Activated gamma-delta T cell treated with Interleukin-2 at 50 U/mL for 16 hours (primary cell): ENCODE measurements around the gene ZNF536.

Experiments used
- DNase-seq: peaks from one replicate; pipeline ENCODE4 v3.0.0-alpha.2; 2020

Gene ZNF536

GRCh38 chr19:30371960-30372824 lies at the start of gene ZNF536:
Gene ZNF536 (plus strand): TSS chr19:30372384. CDS start chr19:30443563, 71,179 bp downstream.
- no peak for DNase-seq

GRCh38 chr19:30322641-30323320 lies 49.4 kb upstream of the ZNF536 start:
- no peak for DNase-seq

- no peak for DNase-seq
These were observed 48.3 kb upstream of the ZNF536 start for GRCh38 chr19:30323904-30324303.

- no peak for DNase-seq
These were observed 47.2 kb upstream of the ZNF536 start for GRCh38 chr19:30324982-30325381.

- DNase-seq = no peak
These were observed 46.4 kb upstream of the ZNF536 start for GRCh38 chr19:30325676-30326392.

- DNase-seq = no peak
These were observed 45.8 kb upstream of the ZNF536 start for GRCh38 chr19:30326393-30326710.

GRCh38 chr19:30327331-30327730 lies 44.9 kb upstream of the ZNF536 start:
- DNase-seq = no peak

- DNase-seq = no peak
These were observed 44.1 kb upstream of the ZNF536 start for GRCh38 chr19:30328096-30328495.

GRCh38 chr19:30330266-30330665 lies 41.9 kb upstream of the ZNF536 start:
- DNase-seq = no peak

GRCh38 chr19:30332445-30333234 lies 39.5 kb upstream of the ZNF536 start:
- no peak for DNase-seq

GRCh38 chr19:30333291-30334065 lies 38.7 kb upstream of the ZNF536 start:
- no peak for DNase-seq

- no peak for DNase-seq
These were observed 37.3 kb upstream of the ZNF536 start for GRCh38 chr19:30334841-30335240.

- DNase-seq = no peak
These were observed 36.8 kb upstream of the ZNF536 start for GRCh38 chr19:30335306-30335886.

- DNase-seq = no peak
These were observed 35.9 kb upstream of the ZNF536 start for GRCh38 chr19:30336290-30336689.

- DNase-seq = no peak
These were observed 34.1 kb upstream of the ZNF536 start for GRCh38 chr19:30338041-30338456.

GRCh38 chr19:30338878-30339623 lies 33.1 kb upstream of the ZNF536 start:
- no peak for DNase-seq

- DNase-seq = no peak
These were observed 32.3 kb upstream of the ZNF536 start for GRCh38 chr19:30339624-30340525.

GRCh38 chr19:30340771-30341561 lies 31.2 kb upstream of the ZNF536 start:
- DNase-seq = no peak

GRCh38 chr19:30341611-30342201 lies 30.5 kb upstream of the ZNF536 start:
- DNase-seq = no peak
